GM12873 (cell line): ENCODE data around the gene ERVMER34-1.

ENCODE experiments used
- CTCF ChIP-seq: IDR thresholded peaks from 2 replicates; pipeline ENCODE4 v1.5.1; 2012; ENCODE audit warnings: low read depth, mild to moderate bottlenecking, moderate library complexity, low read length, control low read depth; ENCODE audit not compliant: insufficient read depth; ENCODE audit errors: missing control alignments

ERVMER34-1 gene

GRCh38 chr4:52748432-52748831, 2.8 kb downstream of the ERVMER34-1 start:
- TF ChIP-seq CTCF: no peak

GRCh38 chr4:52744588-52744987, 6.6 kb downstream of the ERVMER34-1 start:
- no peak for TF ChIP-seq CTCF

GRCh38 chr4:52743444-52744019, 7.7 kb downstream of the ERVMER34-1 start:
- no peak for TF ChIP-seq CTCF

- no peak for TF ChIP-seq CTCF
These were observed 21.6 kb downstream of the ERVMER34-1 start for GRCh38 chr4:52729586-52729985.

- TF ChIP-seq CTCF: no peak
These were observed 22.5 kb downstream of the ERVMER34-1 start for GRCh38 chr4:52728691-52729240.

GRCh38 chr4:52726826-52727580, 24.2 kb downstream of the ERVMER34-1 start:
- TF ChIP-seq CTCF: no peak

GRCh38 chr4:52721968-52722815, 29.0 kb downstream of the ERVMER34-1 start:
- no peak for TF ChIP-seq CTCF
